ENCODE results near the gene MAST3. TPM values are rescaled to one million over a fixed set of nuclear protein-coding genes. Genes with fewer than 3 reads are reported as not detected.

MAST3 gene
- total RNA-seq = 3.4 and 4.5 TPM in 2 replicates

DNA sequence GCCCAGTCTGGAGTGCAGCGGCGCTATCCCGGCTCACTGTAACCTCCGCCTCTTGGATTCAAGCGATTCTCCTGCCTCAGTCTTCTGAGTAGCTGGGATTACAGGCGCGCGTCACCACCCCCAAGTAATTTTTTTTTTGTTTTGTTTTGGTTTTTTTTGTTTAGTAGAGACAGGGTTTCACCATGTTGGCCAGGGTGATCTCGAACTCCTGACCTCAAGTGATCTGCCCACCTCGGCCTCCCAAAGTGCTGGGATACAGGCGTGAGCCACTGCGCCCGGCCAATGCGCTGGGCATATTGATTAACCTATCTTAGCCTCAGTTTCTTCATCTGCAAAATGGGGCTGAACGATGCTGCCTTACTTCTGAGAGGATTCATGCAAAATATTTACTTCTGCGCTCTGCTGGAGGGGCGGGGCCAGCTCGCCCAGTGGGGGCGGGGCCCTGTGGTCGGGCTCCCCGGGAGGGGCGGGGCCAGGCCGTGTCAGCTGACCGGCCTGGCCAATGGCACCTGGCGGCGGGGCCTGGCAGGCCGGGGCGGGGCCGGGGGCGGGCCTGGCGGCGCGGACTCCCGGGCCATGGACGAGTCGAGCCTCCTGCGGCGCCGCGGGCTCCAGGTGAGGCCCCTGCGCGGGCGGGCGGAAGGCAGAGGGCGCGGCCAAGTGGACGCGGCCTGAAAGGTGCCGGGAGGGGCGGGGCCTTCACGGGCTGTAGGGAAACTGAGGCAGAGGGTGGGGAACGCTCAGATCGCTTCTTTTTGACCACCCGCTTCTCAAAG, at the start of gene MAST3:
Gene MAST3 (plus strand): TSS at position 562 of the 776 bp plus-strand sequence. CDS start 15 bp downstream, at position 577.

DNA sequence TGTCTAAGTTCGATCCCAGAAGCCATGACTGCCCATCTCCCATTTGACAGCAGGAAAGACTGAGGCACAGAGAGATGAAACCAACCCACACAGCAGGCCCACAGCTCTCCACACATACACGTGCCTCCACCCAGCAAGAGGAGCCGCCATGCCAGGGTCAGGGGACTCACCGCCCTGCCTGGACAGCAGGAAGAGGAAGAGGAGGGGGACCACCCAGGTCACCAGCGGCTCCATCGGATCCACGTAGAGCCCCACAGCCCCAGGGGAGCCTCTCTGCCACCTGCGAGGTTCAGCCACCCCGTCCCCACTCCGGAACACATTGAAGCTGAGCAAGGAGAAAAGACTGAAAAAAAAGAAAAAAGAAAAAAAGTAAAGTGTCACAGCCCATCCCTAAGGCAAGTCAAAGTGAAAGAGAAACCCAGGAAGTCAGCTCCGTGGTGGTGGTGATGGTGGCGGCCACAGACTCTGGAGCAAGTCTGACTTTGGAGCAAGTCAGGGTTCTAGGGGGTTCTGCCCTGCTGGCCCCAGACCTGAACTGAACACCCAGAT, 10.9 kb upstream of the MAST3 start, which contains the start of gene IL12RB1:
Gene IL12RB1 (minus strand): TSS at position 345 of the 549 bp plus-strand sequence. CDS start 111 bp downstream, at position 234.

DNA sequence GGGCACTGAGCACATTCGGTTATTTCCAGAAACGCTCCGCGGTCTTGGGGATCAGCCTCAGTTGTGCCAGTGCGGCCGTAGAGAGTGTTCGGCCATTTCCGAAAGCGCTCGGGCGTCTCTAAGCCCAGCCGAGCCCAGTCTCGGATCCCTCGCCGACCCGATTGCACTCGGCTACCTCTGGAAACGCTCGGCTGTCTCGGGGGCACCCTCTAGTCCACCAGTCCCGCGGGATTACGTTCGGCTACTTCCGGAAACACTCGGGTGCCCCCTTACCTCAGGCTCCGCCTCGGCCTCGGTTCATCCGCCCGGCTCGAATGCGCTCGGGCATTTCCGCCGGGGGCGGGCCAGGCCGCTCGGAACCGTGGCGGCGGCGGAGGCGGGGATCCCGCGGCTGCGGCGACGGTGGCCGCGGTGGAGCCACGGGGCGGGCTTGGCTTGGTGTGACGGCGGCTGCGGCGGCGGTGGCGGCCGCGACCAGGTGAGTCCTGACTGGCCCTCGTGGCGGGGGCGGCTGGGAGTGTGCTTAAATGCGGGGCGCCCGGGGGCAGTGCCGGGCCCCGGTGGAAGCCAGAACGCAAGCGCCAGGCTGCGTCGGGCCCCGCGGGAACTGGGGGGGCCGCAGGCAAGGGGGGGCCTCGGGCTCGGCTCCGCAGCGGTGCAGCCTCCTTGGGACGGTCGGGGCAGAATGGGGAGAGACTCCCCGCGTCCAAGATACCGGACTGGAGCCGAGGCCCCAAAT, 55.4 kb downstream of the MAST3 start, which contains the start of gene PIK3R2:
Gene PIK3R2 (plus strand): TSS at position 347 of the 739 bp plus-strand sequence. CDS start 2,717 bp downstream, outside the sequence.

DNA sequence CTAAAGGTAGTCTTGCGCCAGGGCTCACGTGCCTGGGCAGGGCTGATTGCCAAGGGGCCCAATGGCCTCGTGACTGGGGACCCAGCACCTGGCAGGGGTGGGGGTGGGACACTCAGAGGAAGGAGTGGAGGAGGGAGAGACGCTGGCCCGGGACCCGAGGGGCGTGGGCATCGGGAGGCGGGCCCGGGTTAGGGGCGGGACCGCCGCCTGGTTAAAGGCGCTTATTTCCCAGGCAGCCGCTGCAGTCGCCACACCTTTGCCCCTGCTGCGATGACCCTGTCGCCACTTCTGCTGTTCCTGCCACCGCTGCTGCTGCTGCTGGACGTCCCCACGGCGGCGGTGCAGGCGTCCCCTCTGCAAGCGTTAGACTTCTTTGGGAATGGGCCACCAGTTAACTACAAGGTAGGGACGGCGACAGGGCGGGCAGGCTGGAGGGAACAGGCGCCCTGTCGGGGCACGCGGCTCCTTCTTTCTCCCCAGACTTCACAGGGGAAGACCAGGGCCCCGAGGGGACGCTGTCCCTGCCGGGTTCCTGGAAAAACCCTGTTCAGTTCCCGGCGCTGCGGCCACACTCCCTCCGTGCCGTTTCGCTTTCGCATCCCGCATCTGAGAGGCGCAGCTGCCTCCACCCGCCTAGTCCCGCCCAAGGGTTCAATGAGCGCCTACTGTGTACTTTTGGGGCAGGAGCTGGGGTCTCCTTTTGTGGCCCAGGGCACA, 76.2 kb downstream of the MAST3 start, which contains the start of gene IFI30:
Gene IFI30 (plus strand): TSS at position 242 of the 717 bp plus-strand sequence. CDS start 29 bp downstream, at position 271.

DNA sequence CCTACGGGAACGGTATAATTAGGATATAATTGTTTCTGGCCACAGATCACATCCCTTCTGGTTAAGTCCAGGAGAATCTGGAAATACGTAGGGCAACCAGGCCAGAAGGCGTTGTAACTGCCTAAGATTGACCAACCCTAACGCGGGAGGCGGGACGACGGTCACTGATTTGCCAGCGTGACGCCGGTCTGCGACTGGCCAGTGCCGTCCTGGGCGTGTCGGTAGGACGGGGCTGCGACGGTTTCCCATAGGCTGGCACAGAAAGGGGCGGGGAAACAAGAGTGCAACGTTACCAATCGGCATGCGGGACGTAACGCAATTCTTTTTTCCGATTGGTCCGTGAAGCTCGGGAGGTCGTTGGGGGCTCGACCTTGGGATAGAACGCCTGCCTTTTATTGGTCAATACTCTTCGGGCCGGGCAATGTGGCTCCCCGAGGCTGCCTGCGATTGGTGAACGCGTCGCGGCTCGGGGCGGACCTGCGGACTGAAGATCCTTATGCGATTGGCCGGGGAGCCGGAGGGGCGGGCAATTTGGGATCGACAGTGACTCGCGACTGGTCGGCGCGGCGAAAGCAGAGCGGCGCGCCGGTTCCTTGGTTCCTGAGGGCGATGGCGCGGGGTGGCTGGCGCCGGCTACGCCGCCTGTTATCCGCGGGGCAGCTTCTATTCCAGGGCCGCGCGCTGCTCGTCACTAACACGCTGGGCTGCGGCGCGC, 95.3 kb downstream of the MAST3 start, which contains the start of gene MPV17L2:
Gene MPV17L2 (plus strand): TSS at position 546 of the 715 bp plus-strand sequence. CDS start 64 bp downstream, at position 610.

Other genes starting within 250 kb of the MAST3 start
- gene JAK3, start 249.8 kb upstream of the MAST3 start, total RNA-seq = 2.2 and 2.3 TPM in 2 replicates
- gene RPL18A, start 237.9 kb upstream of the MAST3 start, total RNA-seq = 1,055 and 1,148 TPM in 2 replicates
- gene SLC5A5, start 225.8 kb upstream of the MAST3 start, total RNA-seq = not detected in 2 replicates
- gene CCDC124, start 164.8 kb upstream of the MAST3 start, total RNA-seq = 39.7 and 50.9 TPM in 2 replicates
- not detected in 2 replicates for gene KCNN1, start 130.7 kb upstream of the MAST3 start, total RNA-seq
- 12.2 and 32.4 TPM in 2 replicates for gene ARRDC2, start 89.6 kb upstream of the MAST3 start, total RNA-seq
- 0.06 and 0.26 TPM in 2 replicates for gene IL12RB1, start 10.8 kb upstream of the MAST3 start, total RNA-seq
- gene PIK3R2, start 55.4 kb downstream of the MAST3 start, total RNA-seq = 8.2 and 13.9 TPM in 2 replicates
- 39.4 and 59.7 TPM in 2 replicates for gene IFI30, start 76.0 kb downstream of the MAST3 start, total RNA-seq
- 7.5 and 14.0 TPM in 2 replicates for gene MPV17L2, start 95.4 kb downstream of the MAST3 start, total RNA-seq
- 3.4 and 6.6 TPM in 2 replicates for gene RAB3A, start 106.3 kb downstream of the MAST3 start, total RNA-seq
- gene PDE4C, start 128.7 kb downstream of the MAST3 start, total RNA-seq = 0.12 and 0.26 TPM in 2 replicates
- 0.13 and 0.87 TPM in 2 replicates for gene IQCN, start 176.7 kb downstream of the MAST3 start, total RNA-seq
- 85.7 and 119 TPM in 2 replicates for gene JUND, start 183.8 kb downstream of the MAST3 start, total RNA-seq
- 122 and 147 TPM in 2 replicates for gene LSM4, start 225.3 kb downstream of the MAST3 start, total RNA-seq
- gene PGPEP1, start 242.8 kb downstream of the MAST3 start, total RNA-seq = 60.6 and 62.5 TPM in 2 replicates

Measured in aortic smooth muscle cell (primary cell).